ENCODE measurements around the gene FBXL19. TPM values are rescaled to one million over a fixed set of nuclear protein-coding genes. Genes with fewer than 3 reads are reported as not detected.
A peak's percentile ranks its signal among the peaks of the same experiment; 100 is the strongest.
"Not testable (repeated sequence)": the region's sequence is repeated elsewhere in the genome, so short reads cannot be mapped to it uniquely, and the experiment has no call there.

Gene FBXL19
- total RNA-seq (2014; rRNA removed; shearing (Covaris generic)) = 10.5 and 16.8 TPM in 2 replicates

GRCh38 chr16:30923554-30924075 is at the start of gene FBXL19:
Gene FBXL19 (plus strand): TSS chr16:30923572. CDS start chr16:30925755, 2,183 bp downstream.
- DNase-seq (ENCODE audit: low read depth) = no peak

- DNase-seq (ENCODE audit: low read depth) = no peak
These were observed 49.0 kb upstream of the FBXL19 start for GRCh38 chr16:30874244-30874820.

GRCh38 chr16:30874821-30875717 is 48.3 kb upstream of the FBXL19 start:
- DNase-seq (ENCODE audit: low read depth) = peak; percentile 89

- DNase-seq (ENCODE audit: low read depth) = peak; percentile 18
These were observed 47.2 kb upstream of the FBXL19 start for GRCh38 chr16:30875871-30876801.

GRCh38 chr16:30876867-30877266 is 46.5 kb upstream of the FBXL19 start:
- DNase-seq (ENCODE audit: low read depth) = peak; percentile 12

GRCh38 chr16:30882429-30883310 is 40.7 kb upstream of the FBXL19 start:
- no peak for DNase-seq (ENCODE audit: low read depth)

- DNase-seq (ENCODE audit: low read depth) = no peak
These were observed 38.6 kb upstream of the FBXL19 start for GRCh38 chr16:30884760-30885159.

GRCh38 chr16:30885196-30885595 is 38.2 kb upstream of the FBXL19 start:
- no peak for DNase-seq (ENCODE audit: low read depth)

- DNase-seq (ENCODE audit: low read depth) = no peak
These were observed 37.2 kb upstream of the FBXL19 start for GRCh38 chr16:30886145-30886544.

GRCh38 chr16:30887927-30888326 is 35.4 kb upstream of the FBXL19 start:
- no peak for DNase-seq (ENCODE audit: low read depth)

GRCh38 chr16:30888856-30889499 is 34.4 kb upstream of the FBXL19 start:
- DNase-seq (ENCODE audit: low read depth) = no peak

GRCh38 chr16:30889721-30890120 is 33.7 kb upstream of the FBXL19 start:
- DNase-seq (ENCODE audit: low read depth) = no peak

GRCh38 chr16:30891043-30891823 is 32.1 kb upstream of the FBXL19 start:
- not testable (repeated sequence) for DNase-seq (ENCODE audit: low read depth)

- DNase-seq (ENCODE audit: low read depth) = no peak
These were observed 30.5 kb upstream of the FBXL19 start for GRCh38 chr16:30892670-30893416.

GRCh38 chr16:30893417-30893743 is 30.0 kb upstream of the FBXL19 start:
- peak; percentile 12 for DNase-seq (ENCODE audit: low read depth)

GRCh38 chr16:30893744-30894539 is 29.4 kb upstream of the FBXL19 start, which contains the start of gene BCL7C:
Gene BCL7C (minus strand): TSS chr16:30894077. CDS start chr16:30893944, 133 bp downstream.
- DNase-seq (ENCODE audit: low read depth) = peak; percentile 85

GRCh38 chr16:30894540-30895368 is 28.6 kb upstream of the FBXL19 start:
- DNase-seq (ENCODE audit: low read depth) = no peak
